Prostate gland (tissue), 2 donors: Measurements from ENCODE around the gene MEG3.

ENCODE experiments used
- POLR2A ChIP-seq: fragments of 450-650 bp; IDR thresholded peaks from one replicate; pipeline ENCODE4 v1.6.1; 2016; ENCODE audit warnings: antibody characterized with exemption, mild to moderate bottlenecking
- TF ChIP-seq, protein P1 (sequence below), 4 experiments: fragments of 200-600 bp in 2 of 4; fragments of 450-650 bp in 2 of 4; sonication (generic) in 2 of 4; IDR thresholded peaks; 1 replicate in 3 of 4; 2 replicates in 1 of 4; pipeline ENCODE4 v1.5.1; 2016 to 2019; ENCODE audit warnings: antibody characterized with exemption in 4 of 4, mild to moderate bottlenecking in 2 of 4, moderate library complexity in 2 of 4

DNA sequence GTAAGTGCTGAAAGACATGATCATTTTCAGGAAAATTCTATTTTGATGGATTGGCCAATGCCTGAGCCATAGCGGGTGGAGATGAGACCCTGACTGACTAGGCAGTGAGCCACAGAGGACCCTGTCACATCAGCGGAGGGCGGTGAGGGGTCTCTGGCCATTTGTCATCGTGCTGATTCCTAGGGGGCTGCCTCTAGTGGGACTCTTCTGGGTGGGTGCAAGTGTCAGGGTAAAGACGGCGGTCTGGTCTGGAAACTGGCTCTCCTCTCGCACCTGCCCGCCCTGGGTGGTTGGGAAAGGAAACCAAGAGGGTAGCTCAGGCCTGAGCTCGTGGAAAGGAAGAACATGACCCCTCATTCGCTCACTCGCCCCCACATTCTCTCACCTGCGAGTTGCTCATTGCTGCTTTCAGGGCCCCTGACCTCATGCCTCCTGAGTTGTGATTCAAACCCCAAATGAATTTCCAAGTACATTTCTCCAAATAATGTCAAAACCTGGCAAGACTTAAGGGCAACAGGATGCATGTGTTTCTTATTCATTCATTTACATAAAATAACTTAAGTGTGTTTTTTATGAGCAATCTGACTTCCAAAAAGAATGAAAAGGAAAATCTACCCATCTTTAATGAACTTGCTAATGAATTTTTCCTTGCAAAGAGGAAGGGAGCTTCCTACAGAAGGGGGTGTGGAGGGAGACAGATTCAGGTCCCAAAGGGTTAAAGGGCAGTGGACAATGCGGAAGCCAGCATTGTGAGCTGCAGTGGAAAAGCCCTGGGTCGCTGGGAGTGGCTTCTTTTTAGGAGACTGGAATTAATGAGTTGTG is 12.8 kb downstream of the MEG3 start:
- TF ChIP-seq, protein P1, sequence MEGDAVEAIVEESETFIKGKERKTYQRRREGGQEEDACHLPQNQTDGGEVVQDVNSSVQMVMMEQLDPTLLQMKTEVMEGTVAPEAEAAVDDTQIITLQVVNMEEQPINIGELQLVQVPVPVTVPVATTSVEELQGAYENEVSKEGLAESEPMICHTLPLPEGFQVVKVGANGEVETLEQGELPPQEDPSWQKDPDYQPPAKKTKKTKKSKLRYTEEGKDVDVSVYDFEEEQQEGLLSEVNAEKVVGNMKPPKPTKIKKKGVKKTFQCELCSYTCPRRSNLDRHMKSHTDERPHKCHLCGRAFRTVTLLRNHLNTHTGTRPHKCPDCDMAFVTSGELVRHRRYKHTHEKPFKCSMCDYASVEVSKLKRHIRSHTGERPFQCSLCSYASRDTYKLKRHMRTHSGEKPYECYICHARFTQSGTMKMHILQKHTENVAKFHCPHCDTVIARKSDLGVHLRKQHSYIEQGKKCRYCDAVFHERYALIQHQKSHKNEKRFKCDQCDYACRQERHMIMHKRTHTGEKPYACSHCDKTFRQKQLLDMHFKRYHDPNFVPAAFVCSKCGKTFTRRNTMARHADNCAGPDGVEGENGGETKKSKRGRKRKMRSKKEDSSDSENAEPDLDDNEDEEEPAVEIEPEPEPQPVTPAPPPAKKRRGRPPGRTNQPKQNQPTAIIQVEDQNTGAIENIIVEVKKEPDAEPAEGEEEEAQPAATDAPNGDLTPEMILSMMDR (IDR thresholded peaks at IDR 0.05) = no peak
- no peak for TF ChIP-seq POLR2A
